D721Med (cell line): Measurements from ENCODE around the gene POLDIP3.

Experiments
- DNase-seq: peaks from one replicate; pipeline ENCODE4 v3.0.0; 2011; ENCODE audit warnings: low spot score; ENCODE audit not compliant: insufficient read length
- FAIRE-seq: peaks from 2 replicates; lab custom pipeline; 2011; peaks lifted over from hg19 to GRCh38; lab: Jason Lieb, UNC
- TF ChIP-seq, protein P1 (sequence below): IDR thresholded peaks from 2 replicates; pipeline ENCODE4 v1.5.1; 2012; ENCODE audit warnings: mild to moderate bottlenecking, control low read depth; ENCODE audit not compliant: insufficient read depth; ENCODE audit errors: missing control alignments

POLDIP3 gene, protein sequence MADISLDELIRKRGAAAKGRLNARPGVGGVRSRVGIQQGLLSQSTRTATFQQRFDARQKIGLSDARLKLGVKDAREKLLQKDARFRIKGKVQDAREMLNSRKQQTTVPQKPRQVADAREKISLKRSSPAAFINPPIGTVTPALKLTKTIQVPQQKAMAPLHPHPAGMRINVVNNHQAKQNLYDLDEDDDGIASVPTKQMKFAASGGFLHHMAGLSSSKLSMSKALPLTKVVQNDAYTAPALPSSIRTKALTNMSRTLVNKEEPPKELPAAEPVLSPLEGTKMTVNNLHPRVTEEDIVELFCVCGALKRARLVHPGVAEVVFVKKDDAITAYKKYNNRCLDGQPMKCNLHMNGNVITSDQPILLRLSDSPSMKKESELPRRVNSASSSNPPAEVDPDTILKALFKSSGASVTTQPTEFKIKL

DNA sequence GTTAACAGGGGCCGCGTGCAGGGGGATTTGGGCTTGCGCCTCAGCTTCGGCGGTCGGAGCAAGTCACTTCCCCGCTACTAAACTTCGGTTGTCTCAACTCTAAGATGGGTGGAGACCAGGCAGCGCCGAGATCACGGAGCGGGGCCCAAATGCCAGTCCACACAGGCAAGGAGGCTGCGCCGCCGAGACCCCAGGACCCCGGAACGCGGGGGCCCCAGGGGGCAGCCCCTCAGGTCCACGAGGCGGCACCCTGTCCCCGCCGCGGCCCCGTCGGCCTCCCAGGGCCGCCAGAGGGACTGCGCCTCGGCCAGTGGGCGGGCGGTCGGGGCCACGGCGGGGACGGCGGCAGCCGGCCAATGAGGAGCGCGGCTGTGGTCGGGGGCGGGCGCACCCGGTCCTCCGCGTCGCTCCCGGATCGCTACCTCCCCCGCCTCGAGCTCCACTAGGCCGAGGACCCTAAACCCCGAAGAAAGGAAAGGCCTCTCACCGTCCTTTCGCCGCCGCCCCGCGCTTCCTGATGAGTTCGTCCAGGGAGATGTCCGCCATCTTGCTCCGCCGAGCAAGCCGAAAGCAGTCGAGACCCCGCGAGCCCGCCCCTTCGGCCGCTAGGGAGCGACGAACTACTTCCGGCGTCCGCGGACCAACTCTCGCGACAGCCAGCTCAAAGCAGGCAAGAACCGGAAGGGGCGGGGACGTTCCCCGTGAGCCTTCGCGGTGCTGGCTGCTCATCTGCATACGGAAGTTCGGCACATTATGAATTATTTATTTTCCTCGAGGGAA, at the start of gene POLDIP3:
TSS of gene POLDIP3 (minus strand) at position 572 of the 780 bp plus-strand sequence. CDS start at position 546, 26 bp downstream.
- TF ChIP-seq, protein P1, sequence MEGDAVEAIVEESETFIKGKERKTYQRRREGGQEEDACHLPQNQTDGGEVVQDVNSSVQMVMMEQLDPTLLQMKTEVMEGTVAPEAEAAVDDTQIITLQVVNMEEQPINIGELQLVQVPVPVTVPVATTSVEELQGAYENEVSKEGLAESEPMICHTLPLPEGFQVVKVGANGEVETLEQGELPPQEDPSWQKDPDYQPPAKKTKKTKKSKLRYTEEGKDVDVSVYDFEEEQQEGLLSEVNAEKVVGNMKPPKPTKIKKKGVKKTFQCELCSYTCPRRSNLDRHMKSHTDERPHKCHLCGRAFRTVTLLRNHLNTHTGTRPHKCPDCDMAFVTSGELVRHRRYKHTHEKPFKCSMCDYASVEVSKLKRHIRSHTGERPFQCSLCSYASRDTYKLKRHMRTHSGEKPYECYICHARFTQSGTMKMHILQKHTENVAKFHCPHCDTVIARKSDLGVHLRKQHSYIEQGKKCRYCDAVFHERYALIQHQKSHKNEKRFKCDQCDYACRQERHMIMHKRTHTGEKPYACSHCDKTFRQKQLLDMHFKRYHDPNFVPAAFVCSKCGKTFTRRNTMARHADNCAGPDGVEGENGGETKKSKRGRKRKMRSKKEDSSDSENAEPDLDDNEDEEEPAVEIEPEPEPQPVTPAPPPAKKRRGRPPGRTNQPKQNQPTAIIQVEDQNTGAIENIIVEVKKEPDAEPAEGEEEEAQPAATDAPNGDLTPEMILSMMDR = no peak
- no peak for FAIRE-seq
- DNase-seq = peak; percentile 49

DNA sequence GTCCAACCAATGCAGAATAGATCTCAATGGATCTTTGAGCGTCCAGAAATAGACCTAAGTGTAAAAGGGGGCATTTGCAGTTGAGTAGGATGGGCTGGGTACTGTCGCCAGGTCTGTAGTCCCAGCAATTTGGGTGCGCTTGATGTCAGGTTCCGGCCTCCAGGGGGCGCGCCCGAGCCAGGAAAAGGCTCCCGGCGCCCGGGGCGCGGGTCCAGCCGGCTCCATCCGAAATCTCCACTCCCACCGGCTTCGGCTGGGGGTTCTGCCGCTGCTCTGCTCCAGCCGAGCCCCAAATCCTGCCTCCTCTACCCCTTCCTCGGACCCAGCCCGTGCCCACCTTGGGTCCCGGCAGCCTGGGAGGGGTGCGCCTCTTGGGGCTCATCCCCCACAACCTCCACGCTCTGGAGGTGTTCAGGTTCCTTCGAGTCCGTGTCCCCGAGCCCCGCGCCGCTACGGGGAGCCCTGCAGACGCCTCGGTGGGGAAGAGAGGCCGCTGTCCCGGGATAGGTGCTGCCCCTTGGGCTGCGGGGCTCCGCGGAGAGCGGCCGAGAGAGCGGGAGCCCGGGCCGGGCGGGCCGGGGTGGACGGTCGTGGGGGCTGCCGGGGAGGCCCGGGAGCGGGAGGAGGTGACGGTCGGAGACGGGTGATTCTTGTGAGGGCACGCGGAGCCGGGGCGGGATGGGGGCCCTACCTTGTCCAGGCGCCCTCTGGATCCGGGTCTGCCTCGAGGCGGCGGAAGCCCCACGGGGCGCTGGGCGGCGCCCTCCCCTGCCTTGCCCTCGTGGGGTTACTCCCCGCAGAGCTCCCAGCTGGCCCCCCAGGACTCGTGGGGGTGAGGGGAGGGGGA, 47.5 kb upstream of the POLDIP3 start:
- no peak for FAIRE-seq
- TF ChIP-seq, protein P1 = peak; percentile 65
- DNase-seq = peak; percentile 65

- TF ChIP-seq, protein P1 = no peak
- DNase-seq (no peak), FAIRE-seq (no peak)
These were observed 41.9 kb upstream of the POLDIP3 start for GRCh38 chr22:42656578-42656977.

- no peak for FAIRE-seq
- TF ChIP-seq, protein P1 = no peak
- DNase-seq = no peak
These were observed 41.0 kb upstream of the POLDIP3 start for GRCh38 chr22:42655693-42656092.

GRCh38 chr22:42654436-42655073, 39.9 kb upstream of the POLDIP3 start:
- FAIRE-seq (no peak), DNase-seq (no peak)
- TF ChIP-seq, protein P1 = no peak

DNA sequence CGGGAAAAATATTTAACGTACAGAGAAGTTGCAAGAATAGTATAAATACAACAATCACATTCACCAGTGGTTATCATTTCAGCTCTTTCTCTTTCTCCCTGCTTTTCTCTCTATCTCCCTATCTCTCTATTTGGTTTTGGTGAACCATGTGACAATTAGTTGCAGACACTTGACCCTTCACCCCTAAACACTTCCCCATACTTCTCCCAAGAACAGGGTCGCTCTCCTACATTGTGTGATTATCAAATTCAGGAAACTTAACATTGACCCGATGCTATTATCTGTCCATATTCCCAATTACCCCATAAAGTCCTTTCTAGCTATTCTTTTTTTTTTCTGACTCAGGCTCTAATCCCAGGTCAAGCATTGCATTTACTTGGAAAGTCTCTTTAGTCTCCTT, 39.3 kb upstream of the POLDIP3 start:
- TF ChIP-seq, protein P1 = no peak
- DNase-seq = no peak
- FAIRE-seq = no peak
